ENCODE results near the gene RAD51B.

RAD51B gene

GRCh38 chr14:67900231-67900630 is 80.7 kb downstream of the RAD51B start:
- no peak for DNase-seq (ENCODE audit: low read depth)

GRCh38 chr14:67908052-67908754 is 88.6 kb downstream of the RAD51B start:
- DNase-seq (ENCODE audit: low read depth) = peak; percentile 58

- DNase-seq (ENCODE audit: low read depth) = no peak
Measured at GRCh38 chr14:67911562-67911961, 92.0 kb downstream of the RAD51B start.

GRCh38 chr14:67916430-67916829 is 96.9 kb downstream of the RAD51B start:
- DNase-seq (ENCODE audit: low read depth) = no peak

GRCh38 chr14:67917006-67917405 is 97.4 kb downstream of the RAD51B start:
- DNase-seq (ENCODE audit: low read depth) = no peak

- DNase-seq (ENCODE audit: low read depth) = no peak
Measured at GRCh38 chr14:67918838-67919237, 99.3 kb downstream of the RAD51B start.

GRCh38 chr14:67919259-67920032 is 99.9 kb downstream of the RAD51B start:
- peak; percentile 42 for DNase-seq (ENCODE audit: low read depth)

- no peak for DNase-seq (ENCODE audit: low read depth)
Measured at GRCh38 chr14:67926821-67927220, 107.2 kb downstream of the RAD51B start.

- no peak for DNase-seq (ENCODE audit: low read depth)
Measured at GRCh38 chr14:67927244-67927643, 107.7 kb downstream of the RAD51B start.

- no peak for DNase-seq (ENCODE audit: low read depth)
Measured at GRCh38 chr14:67928375-67928774, 108.8 kb downstream of the RAD51B start.

- no peak for DNase-seq (ENCODE audit: low read depth)
Measured at GRCh38 chr14:67932708-67933246, 113.2 kb downstream of the RAD51B start.

- no peak for DNase-seq (ENCODE audit: low read depth)
Measured at GRCh38 chr14:67933266-67933665, 113.7 kb downstream of the RAD51B start.

GRCh38 chr14:67934087-67934486 is 114.5 kb downstream of the RAD51B start:
- DNase-seq (ENCODE audit: low read depth) = peak; percentile 88

GRCh38 chr14:67934862-67935261 is 115.3 kb downstream of the RAD51B start:
- DNase-seq (ENCODE audit: low read depth) = no peak

GRCh38 chr14:67935371-67935770 is 115.8 kb downstream of the RAD51B start:
- no peak for DNase-seq (ENCODE audit: low read depth)

GRCh38 chr14:67938071-67938470 is 118.5 kb downstream of the RAD51B start:
- no peak for DNase-seq (ENCODE audit: low read depth)

- peak; percentile 89 for DNase-seq (ENCODE audit: low read depth)
Measured at GRCh38 chr14:67940486-67941455, 121.2 kb downstream of the RAD51B start.

GRCh38 chr14:67941456-67942018 is 122.0 kb downstream of the RAD51B start:
- peak; percentile 31 for DNase-seq (ENCODE audit: low read depth)

GRCh38 chr14:67942080-67942710 is 122.6 kb downstream of the RAD51B start:
- DNase-seq (ENCODE audit: low read depth) = peak; percentile 44

GRCh38 chr14:67943947-67944346 is 124.4 kb downstream of the RAD51B start:
- peak; percentile 88 for DNase-seq (ENCODE audit: low read depth)

- DNase-seq (ENCODE audit: low read depth) = no peak
Measured at GRCh38 chr14:67944605-67945004, 125.0 kb downstream of the RAD51B start.

Data from amniotic epithelial cell (primary cell).